ENCODE measurements around the gene CCDC116. TPM values are rescaled to one million over a fixed set of nuclear protein-coding genes. Genes with fewer than 3 reads are reported as not detected.
A peak's percentile ranks its signal among the peaks of the same experiment; 100 is the strongest.

CCDC116 gene
- total RNA-seq, 4 donors from 2014 or later, result 0.27 to 15.7 TPM; not detected in 2

- Histone ChIP-seq H3K9me3 (no peaks in the 10 kb centered on the region), H3K4me1 (peaks cover 6 to 35% (median 22%) of the 10 kb centered on the region in 4 donors), H3K4me3 (no peak overlapping the region), H3K36me3 (peaks cover 0 to 3% (median 0%) of the 10 kb centered on the region in 4 donors), H3K27ac (no peak overlapping the region), H3K27me3 (no peaks in the 10 kb centered on the region)
- 75 to 82% methylated on average over 1 to 11 of the region's 11 CpGs for WGBS, 2 donors (ENCODE audit: low coverage in 1 of 2)
- TF ChIP-seq POLR2A (IDR thresholded peaks at IDR 0.05) (no peak), POLR2AphosphoS5 (IDR thresholded peaks at IDR 0.05) (no peak)
- DNase-seq, result no peak
- in situ Hi-C loops (cut with MboI; ENCODE audit: low pct_ligation_motif_present in 1 of 4, low pct_unique_long_range_greater_than_20kb in 1 of 4, low sequenced_read_pairs in 3 of 4) (no loop called here), intact Hi-C loops (cut with DNase I; ENCODE audit: low total_unique reads) (no loop called here)
These were observed 5.7 kb upstream of the CCDC116 start for GRCh38 chr22:21626735-21627469.

- Histone ChIP-seq H3K9me3 (no peaks in the 10 kb centered on the region), H3K4me3 (peak overlapping the region; percentile 52 to 94 (median 83)), H3K27me3 (no peaks in the 10 kb centered on the region), H3K27ac (peak overlapping the region; percentile 84 to 89 (median 88)), H3K4me1 (peaks cover 6 to 30% (median 19%) of the 10 kb centered on the region in 4 donors), H3K36me3 (peaks cover 0 to under 1% (median 0%) of the 10 kb centered on the region in 4 donors)
- in situ Hi-C loops (cut with MboI; ENCODE audit: low pct_ligation_motif_present in 1 of 4, low pct_unique_long_range_greater_than_20kb in 1 of 4, low sequenced_read_pairs in 3 of 4) (no loop called here), intact Hi-C loops (cut with DNase I; ENCODE audit: low total_unique reads) (no loop called here)
- TF ChIP-seq POLR2AphosphoS5 (IDR thresholded peaks at IDR 0.05) (no peak), POLR2A (IDR thresholded peaks at IDR 0.05) (no peak), EP300 (IDR thresholded peaks at IDR 0.05; ENCODE audit: low read depth) (no peak)
- TF ChIP-seq, protein P1, sequence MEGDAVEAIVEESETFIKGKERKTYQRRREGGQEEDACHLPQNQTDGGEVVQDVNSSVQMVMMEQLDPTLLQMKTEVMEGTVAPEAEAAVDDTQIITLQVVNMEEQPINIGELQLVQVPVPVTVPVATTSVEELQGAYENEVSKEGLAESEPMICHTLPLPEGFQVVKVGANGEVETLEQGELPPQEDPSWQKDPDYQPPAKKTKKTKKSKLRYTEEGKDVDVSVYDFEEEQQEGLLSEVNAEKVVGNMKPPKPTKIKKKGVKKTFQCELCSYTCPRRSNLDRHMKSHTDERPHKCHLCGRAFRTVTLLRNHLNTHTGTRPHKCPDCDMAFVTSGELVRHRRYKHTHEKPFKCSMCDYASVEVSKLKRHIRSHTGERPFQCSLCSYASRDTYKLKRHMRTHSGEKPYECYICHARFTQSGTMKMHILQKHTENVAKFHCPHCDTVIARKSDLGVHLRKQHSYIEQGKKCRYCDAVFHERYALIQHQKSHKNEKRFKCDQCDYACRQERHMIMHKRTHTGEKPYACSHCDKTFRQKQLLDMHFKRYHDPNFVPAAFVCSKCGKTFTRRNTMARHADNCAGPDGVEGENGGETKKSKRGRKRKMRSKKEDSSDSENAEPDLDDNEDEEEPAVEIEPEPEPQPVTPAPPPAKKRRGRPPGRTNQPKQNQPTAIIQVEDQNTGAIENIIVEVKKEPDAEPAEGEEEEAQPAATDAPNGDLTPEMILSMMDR (IDR thresholded peaks at IDR 0.05), result no peak
- DNase-seq, result no peak
- 65% methylated on average over 67 of the region's 74 CpGs; no CpG with 5 or more reads in 1 of the 2 donors for WGBS, 2 donors (ENCODE audit: low coverage in 1 of 2)
These were observed 3.9 kb upstream of the CCDC116 start for GRCh38 chr22:21628386-21629254.

DNA sequence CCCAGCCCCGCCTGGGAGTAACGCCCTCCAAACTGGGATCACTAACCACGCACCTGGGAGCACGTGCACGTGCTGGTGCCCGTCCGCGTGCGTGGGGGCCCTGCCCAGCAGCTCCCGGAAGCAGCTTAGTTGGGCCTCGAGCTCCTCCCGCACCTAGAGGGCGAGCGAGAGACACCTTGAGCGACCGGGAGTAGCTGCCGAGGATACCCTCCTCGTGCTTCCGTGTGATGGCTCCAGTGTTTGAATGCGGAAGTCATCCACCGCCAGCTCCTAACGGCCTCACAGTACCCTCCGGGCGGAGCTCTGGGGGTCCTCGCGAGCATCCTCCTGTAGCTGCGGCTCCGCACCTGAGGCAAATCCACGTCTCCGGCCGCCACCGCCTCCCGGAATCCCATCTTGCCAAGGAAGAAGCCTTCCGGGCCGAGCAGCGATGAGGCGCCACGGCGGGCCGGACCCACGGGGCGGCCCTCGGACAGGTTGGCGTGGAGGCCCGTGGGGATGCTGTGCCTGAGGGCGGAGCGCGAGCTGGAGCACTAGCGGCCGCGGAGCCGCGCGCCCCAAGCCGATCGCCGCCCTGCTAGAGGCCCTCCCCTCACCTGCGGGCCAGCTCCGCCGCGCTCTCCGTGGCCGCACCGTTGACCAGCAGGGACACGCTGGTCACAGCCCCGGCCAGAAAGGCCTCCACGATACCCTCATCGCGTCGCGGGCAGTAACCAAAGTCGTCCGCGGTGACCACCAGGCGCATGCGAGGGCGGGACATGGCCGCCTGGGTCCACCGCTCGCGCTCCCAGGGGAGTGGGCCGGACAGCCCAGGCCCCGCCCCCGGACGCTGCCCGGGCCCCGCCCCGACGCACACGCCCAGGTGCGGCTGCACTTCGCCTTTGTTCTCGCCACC lies 3.1 kb upstream of the CCDC116 start, which contains the start of gene YDJC:
Gene YDJC, minus strand, starts transcription at position 768 of the 895 bp plus-strand sequence. Its CDS starts 8 bp downstream, at position 760.
- H3K9me3 ChIP-seq, result no peaks in the 10 kb centered on the region
- in situ Hi-C loops (cut with MboI; ENCODE audit: low pct_ligation_motif_present in 1 of 4, low pct_unique_long_range_greater_than_20kb in 1 of 4, low sequenced_read_pairs in 3 of 4), result no loop called here
- H3K27ac ChIP-seq, result peak within 1 kb of the TSS; percentile 84 to 89 (median 88)
- WGBS, 2 donors (ENCODE audit: low coverage in 1 of 2), result 1% methylated on average over 29 of the region's 93 CpGs; no CpG with 5 or more reads in 1 of the 2 donors
- H3K27me3 ChIP-seq, result no peaks in the 10 kb centered on the region
- peak within 1 kb of the TSS; percentile 52 to 94 (median 83) for H3K4me3 ChIP-seq
- H3K36me3 ChIP-seq, result no peaks in the 10 kb centered on the region
- TF ChIP-seq EP300 (IDR thresholded peaks at IDR 0.05; ENCODE audit: low read depth), result no peak
- TF ChIP-seq POLR2AphosphoS5 (IDR thresholded peaks at IDR 0.05), result peak; percentile 15 to 91 (median 79)
- peak; percentile 77 for TF ChIP-seq POLR2A (IDR thresholded peaks at IDR 0.05)
- TF ChIP-seq, protein P1 (IDR thresholded peaks at IDR 0.05), result peak; percentile 21 to 95 (median 49)
- H3K4me1 ChIP-seq, result peaks cover 6 to 22% (median 15%) of the 10 kb centered on the region in 4 donors
- intact Hi-C loops (cut with DNase I; ENCODE audit: low total_unique reads), result no loop called here
- DNase-seq, result peak; percentile 97

DNA sequence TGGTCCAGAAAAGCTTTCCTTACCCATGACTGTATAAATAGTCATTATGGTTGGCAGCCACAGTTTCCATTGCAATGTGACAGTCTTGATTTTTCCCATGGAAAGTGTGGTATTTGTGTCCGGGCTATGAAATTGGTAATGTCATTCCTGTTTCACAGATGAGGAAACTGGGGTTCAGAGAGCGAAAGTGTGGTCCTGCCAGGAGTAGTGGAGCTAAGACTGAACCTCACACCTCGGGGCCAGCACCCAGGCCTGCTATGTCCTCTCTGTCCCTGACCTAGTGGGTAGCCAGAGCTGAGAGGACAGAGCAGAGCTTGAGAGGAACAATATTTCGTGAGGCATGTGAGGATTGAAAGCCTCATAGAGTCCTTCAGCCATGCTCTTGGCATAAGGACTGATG lies 1.5 kb upstream of the CCDC116 start:
- Histone ChIP-seq H3K27me3 (no peaks in the 10 kb centered on the region), H3K27ac (no peak overlapping the region), H3K4me3 (no peak overlapping the region), H3K36me3 (no peaks in the 10 kb centered on the region), H3K4me1 (peaks cover 6 to 22% (median 14%) of the 10 kb centered on the region in 4 donors), H3K9me3 (no peaks in the 10 kb centered on the region)
- in situ Hi-C loops (cut with MboI; ENCODE audit: low pct_ligation_motif_present in 1 of 4, low pct_unique_long_range_greater_than_20kb in 1 of 4, low sequenced_read_pairs in 3 of 4), result no loop called here
- intact Hi-C loops (cut with DNase I; ENCODE audit: low total_unique reads), result no loop called here
- 84% methylated on average over 4 of the region's 4 CpGs; no CpG with 5 or more reads in 1 of the 2 donors for WGBS, 2 donors (ENCODE audit: low coverage in 1 of 2)
- TF ChIP-seq POLR2A (IDR thresholded peaks at IDR 0.05) (no peak), EP300 (IDR thresholded peaks at IDR 0.05; ENCODE audit: low read depth) (no peak), POLR2AphosphoS5 (IDR thresholded peaks at IDR 0.05) (no peak)
- TF ChIP-seq, protein P1 (IDR thresholded peaks at IDR 0.05), result no peak
- DNase-seq, result no peak
